CD14-positive monocyte (primary cell): ENCODE data around the gene CBX3. TPM values are rescaled to one million over a fixed set of nuclear protein-coding genes. Genes with fewer than 3 reads are reported as not detected.

Experiments
- DNase-seq, 3 donors: peaks; one replicate each; pipeline ENCODE4 v3.0.0-alpha.2; 2011 to 2022
- H2AFZ ChIP-seq: 2 replicates; pipeline ENCODE4 v1.6.0; 2012; ENCODE audit warnings: mild to moderate bottlenecking, low read depth, low read length, inconsistent platforms; ENCODE audit not compliant: insufficient read depth, poor library complexity, severe bottlenecking
- H3K27ac ChIP-seq, 2 donors: 1 replicate in 1 of 2; 2 replicates in 1 of 2; pipeline ENCODE4 v1.5.1; 2012 to 2013; ENCODE audit warnings: low read length in 2 of 2, control low read depth in 1 of 2, inconsistent platforms in 1 of 2, low read depth in 1 of 2, mild to moderate bottlenecking in 1 of 2
- H3K27me3 ChIP-seq, 2 donors: one replicate each; pipeline versions ENCODE4 v1.6.0 to v1.6.1; 2011 to 2013; ENCODE audit warnings: low read length in 2 of 2; ENCODE audit not compliant: control insufficient read depth in 2 of 2, insufficient read depth in 2 of 2
- H3K36me3 ChIP-seq, 2 donors: replicated peaks in 1 of 2; 1 replicate in 1 of 2; 2 replicates in 1 of 2; pipeline versions ENCODE4 v1.5.1 to v1.6.1; 2012 to 2013; ENCODE audit warnings: low read length in 2 of 2, control low read depth in 1 of 2, inconsistent platforms in 1 of 2, mild to moderate bottlenecking in 1 of 2; ENCODE audit not compliant: insufficient read depth in 2 of 2, control insufficient read depth in 1 of 2
- H3K4me1 ChIP-seq, 2 donors: 1 replicate in 1 of 2; 2 replicates in 1 of 2; pipeline versions ENCODE4 v1.5.1 to v1.6.1; 2012 to 2013; ENCODE audit warnings: low read length in 2 of 2, control low read depth in 1 of 2, inconsistent platforms in 1 of 2, mild to moderate bottlenecking in 1 of 2, moderate library complexity in 1 of 2; ENCODE audit not compliant: insufficient read depth in 2 of 2, control insufficient read depth in 1 of 2
- H3K4me2 ChIP-seq: replicated peaks from 2 replicates; pipeline ENCODE3; 2012; ENCODE audit warnings: low read length, moderate library complexity, mild to moderate bottlenecking; ENCODE audit not compliant: poor library complexity, severe bottlenecking; ENCODE audit errors: extremely low read depth
- H3K4me3 ChIP-seq, 3 experiments: fragments of 200-600 bp in 1 of 3; sonication (generic) in 1 of 3; replicated peaks in 1 of 3; 1 replicate in 2 of 3; 2 replicates in 1 of 3; pipeline ENCODE4 v1.5.1; 2011 to 2013; ENCODE audit warnings: low read length in 3 of 3, mild to moderate bottlenecking in 3 of 3, control low read depth in 2 of 3, low read depth in 2 of 3, inconsistent platforms in 1 of 3, moderate library complexity in 1 of 3
- H3K79me2 ChIP-seq: 2 replicates; pipeline ENCODE4 v1.6.0; 2012; ENCODE audit warnings: mild to moderate bottlenecking, control low read depth, inconsistent platforms, low read length, moderate library complexity; ENCODE audit not compliant: insufficient read depth
- H3K9ac ChIP-seq: 2 replicates; pipeline ENCODE4 v1.6.0; 2017; ENCODE audit warnings: low read length, mild to moderate bottlenecking; ENCODE audit not compliant: insufficient read depth, poor library complexity, severe bottlenecking
- H3K9me3 ChIP-seq, 2 donors: replicated peaks in 1 of 2; 1 replicate in 1 of 2; 2 replicates in 1 of 2; pipeline versions ENCODE4 v1.5.1 to v1.6.1; 2012 to 2013; ENCODE audit warnings: low read length in 2 of 2, control low read depth in 1 of 2; ENCODE audit not compliant: control insufficient read depth in 1 of 2, insufficient read depth in 1 of 2
- H4K20me1 ChIP-seq: 2 replicates; pipeline ENCODE4 v1.6.0; 2012; ENCODE audit warnings: mild to moderate bottlenecking, low read length, control low read depth, moderate library complexity; ENCODE audit not compliant: insufficient read depth
- H3K27ac Mint-ChIP-seq, 7 donors: one replicate each; pipeline ENCODE4 v1.8.0; 2020; ENCODE audit warnings: mild to moderate bottlenecking in 7 of 7, mixed read lengths in 7 of 7, moderate library complexity in 6 of 7, inconsistent platforms in 2 of 7
- H3K27me3 Mint-ChIP-seq, 3 donors: one replicate each; pipeline ENCODE4 v1.8.0; 2021 to 2022; ENCODE audit warnings: low read depth in 3 of 3, mild to moderate bottlenecking in 3 of 3, mixed read lengths in 3 of 3, moderate library complexity in 3 of 3, inconsistent platforms in 1 of 3
- H3K36me3 Mint-ChIP-seq, 2 donors: one replicate each; pipeline ENCODE4 v1.8.0; 2020; ENCODE audit warnings: mixed read lengths in 2 of 2, inconsistent platforms in 1 of 2, mild to moderate bottlenecking in 1 of 2
- H3K4me1 Mint-ChIP-seq: one replicate; pipeline ENCODE4 v1.8.0; 2020; ENCODE audit warnings: mild to moderate bottlenecking, mixed read lengths
- H3K4me3 Mint-ChIP-seq, 2 donors: one replicate each; pipeline ENCODE4 v1.8.0; 2020; ENCODE audit warnings: mild to moderate bottlenecking in 2 of 2, mixed read lengths in 2 of 2, moderate library complexity in 1 of 2
- H3K9me3 Mint-ChIP-seq, 7 donors: one replicate each; pipeline ENCODE4 v1.8.0; 2020 to 2022; ENCODE audit warnings: mixed read lengths in 7 of 7, mild to moderate bottlenecking in 6 of 7, moderate library complexity in 6 of 7, inconsistent platforms in 2 of 7
- CTCF ChIP-seq: fragments of 200-600 bp; IDR thresholded peaks from one replicate; pipeline ENCODE4 v1.8.0; 2022; ENCODE audit warnings: antibody characterized with exemption, mild to moderate bottlenecking
- WGBS: methylation state at CpG from one replicate; pipeline ENCODE4 v1.1.5; 2013; ENCODE audit warnings: missing lambda C conversion rate; ENCODE audit not compliant: insufficient coverage; 5-methylcytosine and 5-hydroxymethylcytosine counted together
- intact Hi-C, 2 donors: fragments of 100-400 bp; cut with micrococcal nuclease; formaldehyde crosslinking; loops; one replicate each; pipeline versions ENCODE4 v1.15.0 to v1.15.1; 2023
- polyA plus RNA-seq, 3 donors: library from polyadenylated mRNA; depleted of rRNA in 1 of 3; unstranded in 2 of 3; stranded (reverse) in 1 of 3; fragments of 300-500 nt in 2 of 3; fragments of >200 nt in 1 of 3; fragmentation: Illumina TruSeq in 2 of 3; gene quantifications; 1 replicate in 2 of 3; 2 replicates in 1 of 3; pipeline ENCODE4 v1.2.3, GENCODE V29; 2012 to 2021

CBX3 gene
- polyA plus RNA-seq, 3 donors = 48.1 to 78.1 (median 63.7) TPM

GRCh38 chr7:26167303-26167934, 34.1 kb upstream of the CBX3 start:
- H3K4me3 ChIP-seq = no peak overlapping the region
- H3K27me3 ChIP-seq = no peaks in the 10 kb centered on the region
- no peak for TF ChIP-seq CTCF
- peaks cover 3% of the 10 kb centered on the region for H4K20me1 ChIP-seq
- H3K9me3 ChIP-seq = no peaks in the 10 kb centered on the region
- H3K4me1 ChIP-seq = peaks cover 0 to 6% of the 10 kb centered on the region in 2 donors
- no peak for DNase-seq
- peaks cover 2 to 9% of the 10 kb centered on the region in 2 donors for H3K36me3 Mint-ChIP-seq
- WGBS = no CpG with 5 or more reads among the region's 3 CpGs
- no peak overlapping the region for H3K9ac ChIP-seq
- intact Hi-C loops = no loop called here
- no peak overlapping the region for H2AFZ ChIP-seq
- H3K27ac Mint-ChIP-seq = no peak overlapping the region
- H3K36me3 ChIP-seq = peaks cover 0 to 3% of the 10 kb centered on the region in 2 donors
- no peak overlapping the region for H3K27ac ChIP-seq
- peaks cover 10% of the 10 kb centered on the region for H3K4me1 Mint-ChIP-seq
- H3K9me3 Mint-ChIP-seq = peaks cover 0 to 6% (median 0%) of the 10 kb centered on the region in 7 donors
- peaks cover 0 to 7% (median 0%) of the 10 kb centered on the region in 3 donors for H3K27me3 Mint-ChIP-seq
- no peaks in the 10 kb centered on the region for H3K79me2 ChIP-seq
- H3K4me2 ChIP-seq = no peak overlapping the region
- no peak overlapping the region for H3K4me3 Mint-ChIP-seq

GRCh38 chr7:26168458-26169023, 33.0 kb upstream of the CBX3 start:
- H3K9me3 Mint-ChIP-seq = peaks cover 0 to 6% (median 0%) of the 10 kb centered on the region in 7 donors
- H3K4me3 Mint-ChIP-seq = no peak overlapping the region
- H3K4me1 Mint-ChIP-seq = peaks cover 10% of the 10 kb centered on the region
- no peak for DNase-seq
- no peaks in the 10 kb centered on the region for H3K79me2 ChIP-seq
- no peak overlapping the region for H3K9ac ChIP-seq
- intact Hi-C loops = no loop called here
- 100% methylated on average over 1 of the region's 6 CpGs for WGBS
- H3K36me3 ChIP-seq = peaks cover 0 to 3% of the 10 kb centered on the region in 2 donors
- no peak for TF ChIP-seq CTCF
- no peak overlapping the region for H3K4me2 ChIP-seq
- peaks cover 2 to 9% of the 10 kb centered on the region in 2 donors for H3K36me3 Mint-ChIP-seq
- H3K9me3 ChIP-seq = no peaks in the 10 kb centered on the region
- peaks cover 0 to 4% (median 0%) of the 10 kb centered on the region in 3 donors for H3K27me3 Mint-ChIP-seq
- peaks cover 3% of the 10 kb centered on the region for H4K20me1 ChIP-seq
- peaks cover 0 to 6% of the 10 kb centered on the region in 2 donors for H3K4me1 ChIP-seq
- no peaks in the 10 kb centered on the region for H3K27me3 ChIP-seq
- H3K4me3 ChIP-seq = no peak overlapping the region
- H2AFZ ChIP-seq = no peak overlapping the region
- H3K27ac Mint-ChIP-seq = no peak overlapping the region
- H3K27ac ChIP-seq = no peak overlapping the region
